ENCODE data around the gene NCKIPSD.

Gene NCKIPSD

DNA sequence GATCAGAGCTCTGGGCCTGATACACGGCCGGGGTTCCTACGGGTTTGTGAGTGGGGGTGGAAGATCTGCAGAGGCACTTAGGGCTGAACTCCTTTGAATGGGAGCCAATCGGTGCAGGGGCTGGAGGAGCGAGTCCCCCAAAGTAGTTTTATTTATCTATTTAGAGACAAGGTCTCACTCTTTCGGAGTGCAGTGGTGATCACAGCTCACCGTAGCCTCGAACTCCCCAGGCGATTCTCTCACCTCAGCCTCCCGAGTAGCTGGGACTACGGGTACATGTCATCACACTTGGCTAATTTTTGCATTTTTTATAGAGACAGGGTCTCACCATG is 21.4 kb downstream of the NCKIPSD start:
- TF ChIP-seq, protein P1, sequence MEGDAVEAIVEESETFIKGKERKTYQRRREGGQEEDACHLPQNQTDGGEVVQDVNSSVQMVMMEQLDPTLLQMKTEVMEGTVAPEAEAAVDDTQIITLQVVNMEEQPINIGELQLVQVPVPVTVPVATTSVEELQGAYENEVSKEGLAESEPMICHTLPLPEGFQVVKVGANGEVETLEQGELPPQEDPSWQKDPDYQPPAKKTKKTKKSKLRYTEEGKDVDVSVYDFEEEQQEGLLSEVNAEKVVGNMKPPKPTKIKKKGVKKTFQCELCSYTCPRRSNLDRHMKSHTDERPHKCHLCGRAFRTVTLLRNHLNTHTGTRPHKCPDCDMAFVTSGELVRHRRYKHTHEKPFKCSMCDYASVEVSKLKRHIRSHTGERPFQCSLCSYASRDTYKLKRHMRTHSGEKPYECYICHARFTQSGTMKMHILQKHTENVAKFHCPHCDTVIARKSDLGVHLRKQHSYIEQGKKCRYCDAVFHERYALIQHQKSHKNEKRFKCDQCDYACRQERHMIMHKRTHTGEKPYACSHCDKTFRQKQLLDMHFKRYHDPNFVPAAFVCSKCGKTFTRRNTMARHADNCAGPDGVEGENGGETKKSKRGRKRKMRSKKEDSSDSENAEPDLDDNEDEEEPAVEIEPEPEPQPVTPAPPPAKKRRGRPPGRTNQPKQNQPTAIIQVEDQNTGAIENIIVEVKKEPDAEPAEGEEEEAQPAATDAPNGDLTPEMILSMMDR (IDR thresholded peaks at IDR 0.05; ENCODE audit: borderline replicate concordance, control extremely low read depth, extremely low read depth, insufficient read depth, missing control alignments): no peak
- in situ Hi-C loops (cut with MboI; ENCODE audit: low sequenced_read_pairs, unreplicated experiment): no loop called here
- no peak for DNase-seq (ENCODE audit: low spot score)

DNA sequence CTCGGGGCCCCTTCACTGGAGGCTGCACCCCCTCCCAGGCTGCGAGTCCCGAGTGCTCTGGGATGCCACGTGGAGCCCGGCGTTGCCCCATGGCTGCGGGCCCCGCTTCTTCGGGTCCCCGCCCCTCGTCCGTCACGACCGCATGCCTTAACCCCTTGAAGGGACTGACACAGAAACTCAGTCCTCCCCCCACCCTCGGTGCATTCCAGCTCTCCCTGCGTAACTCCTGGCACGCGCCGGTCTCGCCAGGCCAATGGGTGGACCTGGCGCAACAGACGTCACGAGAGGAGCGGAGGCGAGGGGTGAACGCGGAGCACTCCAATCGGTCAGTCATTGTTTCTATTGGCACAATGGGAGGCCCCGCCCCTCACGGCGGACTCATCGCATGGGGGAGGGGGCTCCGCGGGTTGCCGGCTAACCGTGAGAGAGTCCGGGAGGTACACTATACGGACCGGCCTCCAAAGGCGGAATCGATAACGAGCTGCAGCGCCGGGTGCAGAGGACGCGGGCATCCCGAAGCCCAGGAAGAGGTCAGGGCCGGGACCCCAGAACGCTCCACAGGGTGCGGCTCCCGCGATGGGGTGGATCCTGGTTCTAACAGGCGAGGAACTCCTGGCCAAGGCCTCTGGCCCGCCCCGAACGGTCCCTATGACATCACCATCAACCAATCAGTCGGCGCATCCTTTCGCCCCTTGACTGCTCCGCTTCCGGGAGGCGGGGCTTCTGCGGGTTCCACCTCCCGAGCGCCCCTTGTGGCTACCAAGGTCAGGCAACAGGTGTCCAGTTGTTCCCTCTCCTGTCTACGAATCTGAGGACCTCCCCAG is 22.0 kb downstream of the NCKIPSD start:
- TF ChIP-seq, protein P1 (IDR thresholded peaks at IDR 0.05; ENCODE audit: borderline replicate concordance, control extremely low read depth, extremely low read depth, insufficient read depth, missing control alignments): peak; percentile 70
- DNase-seq (ENCODE audit: low spot score): peak; percentile 99
- in situ Hi-C loops (cut with MboI; ENCODE audit: low sequenced_read_pairs, unreplicated experiment): no loop called here

DNA sequence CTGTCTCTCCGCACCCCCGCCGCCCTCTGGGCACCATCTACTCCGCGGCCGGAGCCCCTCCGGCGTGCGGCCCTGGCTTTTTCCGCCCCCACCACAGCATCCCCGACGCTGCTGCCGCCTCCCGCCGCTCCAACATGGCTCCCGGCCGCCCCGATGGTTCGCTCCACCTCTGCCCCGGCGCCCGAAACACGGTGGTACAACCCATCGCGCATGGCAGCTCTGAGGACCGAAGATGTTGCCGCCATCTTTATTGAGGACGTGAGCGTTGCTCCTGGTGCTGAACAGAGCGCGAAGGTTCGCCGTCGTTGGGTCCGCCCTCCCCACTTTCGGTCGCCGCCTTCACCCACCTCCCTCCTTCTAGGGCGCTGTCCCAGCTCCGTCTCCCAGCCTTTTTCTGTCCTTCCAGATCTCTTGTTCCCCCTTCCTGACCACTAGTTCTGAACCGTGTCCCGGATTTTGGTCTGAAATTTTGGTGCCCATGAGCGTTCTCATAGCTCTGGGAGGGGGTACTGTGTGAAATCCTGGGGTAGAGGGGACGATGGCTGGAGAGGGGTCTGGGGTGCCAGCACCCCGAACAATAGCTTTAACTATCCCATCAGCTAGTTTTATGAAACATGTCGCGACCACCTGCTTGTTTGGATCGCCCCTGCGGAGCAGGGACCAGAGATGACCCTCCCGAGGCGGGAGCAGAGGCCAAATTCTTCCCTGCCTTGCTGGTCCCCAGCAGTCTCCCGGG is 22.8 kb downstream of the NCKIPSD start, which contains the start of gene CELSR3:
Gene CELSR3, minus strand, starts transcription at position 134 of the 736 bp plus-strand sequence. CDS start 252 bp downstream, outside the sequence.
- in situ Hi-C loops (cut with MboI; ENCODE audit: low sequenced_read_pairs, unreplicated experiment): no loop called here
- TF ChIP-seq, protein P1 (IDR thresholded peaks at IDR 0.05; ENCODE audit: borderline replicate concordance, control extremely low read depth, extremely low read depth, insufficient read depth, missing control alignments): no peak
- DNase-seq (ENCODE audit: low spot score): peak; percentile 73

DNA sequence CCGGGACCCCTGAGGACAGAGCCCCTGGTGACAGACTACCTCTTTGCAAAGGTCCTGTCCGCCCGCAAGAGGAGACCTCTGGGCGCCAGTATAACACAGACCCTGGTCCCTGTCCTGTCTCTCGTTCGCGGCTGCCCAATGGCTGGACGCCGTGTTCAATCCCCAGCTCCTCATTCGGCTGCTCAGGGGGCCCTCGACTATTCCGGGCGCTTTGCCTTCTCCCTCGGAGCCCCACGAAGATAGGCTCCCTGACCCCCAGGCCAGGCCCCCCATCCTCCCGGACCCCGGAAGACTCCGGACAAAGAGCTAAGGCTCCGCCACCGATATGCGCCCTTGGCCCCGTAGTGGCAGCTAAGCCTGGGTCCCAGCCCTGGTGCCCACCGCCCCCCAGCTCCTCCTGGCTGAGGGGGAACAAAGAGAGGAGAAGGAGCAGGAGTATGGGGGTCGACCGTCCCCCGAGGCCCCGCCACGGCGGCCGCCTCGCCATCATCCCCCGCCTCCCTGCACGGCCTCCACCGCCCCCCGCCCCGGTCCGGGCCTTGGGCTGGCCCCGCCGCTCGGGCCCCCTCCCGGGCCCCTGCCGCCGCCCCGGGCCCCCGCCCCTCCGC is 23.5 kb downstream of the NCKIPSD start:
- no peak for DNase-seq (ENCODE audit: low spot score)
- TF ChIP-seq, protein P1 (IDR thresholded peaks at IDR 0.05; ENCODE audit: borderline replicate concordance, control extremely low read depth, extremely low read depth, insufficient read depth, missing control alignments): no peak
- in situ Hi-C loops (cut with MboI; ENCODE audit: low sequenced_read_pairs, unreplicated experiment): no loop called here

DNA sequence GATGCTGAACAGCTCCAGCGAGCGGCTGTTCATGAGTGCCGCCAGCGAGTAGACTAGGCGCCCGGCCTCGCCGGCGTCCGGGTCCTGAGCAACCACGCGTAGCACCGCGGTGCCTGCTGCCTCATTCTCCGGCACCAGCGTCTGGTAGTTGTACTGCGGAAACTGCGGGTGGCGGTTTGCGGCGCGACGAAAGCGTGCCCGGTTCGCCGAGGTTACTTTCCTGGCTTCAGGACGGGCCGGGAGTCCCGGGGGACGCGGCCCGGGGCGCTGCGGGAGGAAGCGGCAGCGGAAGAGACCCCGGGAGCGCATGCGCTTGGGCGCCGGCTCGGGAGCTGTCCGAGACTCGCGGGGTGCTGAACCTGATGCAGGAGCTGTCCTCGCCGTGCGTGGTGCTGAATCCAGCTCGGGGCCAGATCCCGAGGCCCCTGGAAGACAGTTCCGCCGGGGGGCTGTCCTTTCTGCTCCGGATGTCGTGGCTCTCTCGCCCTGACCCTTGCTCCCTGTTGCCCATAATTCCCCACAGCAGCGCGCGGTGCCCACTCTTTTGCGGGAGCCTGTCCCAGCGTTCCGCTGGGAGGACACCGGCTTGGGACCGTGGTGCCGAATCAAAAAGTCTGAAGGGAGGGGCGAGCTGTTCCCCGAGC is 24.1 kb downstream of the NCKIPSD start:
- in situ Hi-C loops (cut with MboI; ENCODE audit: low sequenced_read_pairs, unreplicated experiment): no loop called here
- TF ChIP-seq, protein P1 (IDR thresholded peaks at IDR 0.05; ENCODE audit: borderline replicate concordance, control extremely low read depth, extremely low read depth, insufficient read depth, missing control alignments): no peak
- DNase-seq (ENCODE audit: low spot score): peak; percentile 89

DNA sequence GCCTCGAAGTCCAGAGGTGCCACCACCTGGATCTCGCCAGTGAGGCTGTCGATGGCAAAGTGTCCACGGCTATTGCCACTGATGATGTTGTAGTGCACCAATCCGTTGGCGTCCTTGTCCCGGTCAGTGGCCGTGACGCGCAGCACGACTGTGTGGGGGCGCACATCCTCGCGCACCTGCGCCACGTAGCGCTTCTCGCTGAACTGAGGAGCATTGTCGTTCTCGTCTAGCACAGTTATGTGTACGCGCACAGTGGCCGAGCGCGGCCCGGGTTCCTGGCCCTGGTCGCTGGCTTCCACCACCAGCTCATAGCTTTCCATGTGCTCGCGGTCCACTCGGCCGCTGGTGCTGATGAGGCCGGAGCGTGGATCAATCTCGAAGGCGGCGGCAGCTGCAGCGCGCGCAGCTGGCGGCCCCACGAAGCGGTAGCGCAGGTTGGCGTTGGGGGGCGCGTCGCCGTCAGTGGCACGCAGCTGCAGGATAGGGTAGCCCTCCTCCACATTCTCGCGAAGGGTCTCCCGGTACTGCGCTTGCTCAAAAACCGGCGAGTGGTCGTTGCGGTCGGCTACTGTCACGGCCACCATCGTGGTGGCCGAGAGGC is 24.8 kb downstream of the NCKIPSD start:
- no peak for DNase-seq (ENCODE audit: low spot score)
- in situ Hi-C loops (cut with MboI; ENCODE audit: low sequenced_read_pairs, unreplicated experiment): no loop called here
- TF ChIP-seq, protein P1 (IDR thresholded peaks at IDR 0.05; ENCODE audit: borderline replicate concordance, control extremely low read depth, extremely low read depth, insufficient read depth, missing control alignments): no peak
